Ramos (cell line): Measurements from ENCODE around the gene ATRN.
"Not testable (repeated sequence)": the region's sequence is repeated elsewhere in the genome, so short reads cannot be mapped to it uniquely, and the experiment has no call there.

Source experiments
- in situ Hi-C: fragments of 300-500 bp; cut with MboI; formaldehyde crosslinking; loops from one replicate; pipeline ENCODE4 v1.14.3; 2022; ENCODE audit warnings: low sequenced_read_pairs; ENCODE audit not compliant: unreplicated experiment

Gene ATRN

GRCh38 chr20:3559231-3559630 is 88.4 kb downstream of the ATRN start:
- in situ Hi-C loops, result no loop called here

DNA sequence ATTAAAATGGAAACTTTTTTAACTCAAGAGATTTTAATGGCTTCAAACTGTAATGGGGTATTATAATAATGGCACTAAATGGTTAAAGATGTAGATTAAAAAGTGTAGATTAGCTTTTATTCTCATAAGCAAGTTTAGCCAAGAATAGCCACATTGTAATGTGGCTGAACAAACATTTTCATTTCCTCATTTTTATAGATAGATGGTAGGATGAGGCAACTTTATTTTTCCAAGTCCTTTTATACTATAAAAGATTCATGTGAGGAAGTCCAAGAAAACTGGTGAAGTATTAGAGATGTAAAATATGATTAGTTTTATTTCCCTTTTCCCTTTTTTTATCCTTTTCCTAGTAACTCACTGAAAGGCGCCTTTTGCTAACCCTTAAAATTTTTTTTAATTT is 88.8 kb downstream of the ATRN start:
- in situ Hi-C loops, result no loop called here

DNA sequence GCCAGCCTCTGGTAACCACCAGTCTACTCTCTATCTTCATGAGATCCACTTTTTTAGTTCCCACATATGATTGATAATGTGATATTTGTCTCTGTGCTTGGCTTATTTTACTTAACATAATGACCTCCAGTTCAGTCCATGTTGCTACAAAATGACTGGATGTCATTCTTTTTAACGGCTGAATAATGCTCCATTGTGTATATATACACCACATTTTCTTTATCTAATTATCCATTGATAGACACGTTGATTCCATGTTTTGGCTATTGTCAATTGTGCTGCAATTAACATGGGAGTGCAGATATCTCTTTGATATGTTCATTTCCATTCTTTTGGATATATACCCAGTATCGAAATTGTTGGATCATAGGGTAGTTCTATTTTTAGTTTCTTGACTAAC is 89.3 kb downstream of the ATRN start:
- in situ Hi-C loops, result no loop called here

- in situ Hi-C loops, result no loop called here
These were observed 89.8 kb downstream of the ATRN start for GRCh38 chr20:3560578-3560977.

DNA sequence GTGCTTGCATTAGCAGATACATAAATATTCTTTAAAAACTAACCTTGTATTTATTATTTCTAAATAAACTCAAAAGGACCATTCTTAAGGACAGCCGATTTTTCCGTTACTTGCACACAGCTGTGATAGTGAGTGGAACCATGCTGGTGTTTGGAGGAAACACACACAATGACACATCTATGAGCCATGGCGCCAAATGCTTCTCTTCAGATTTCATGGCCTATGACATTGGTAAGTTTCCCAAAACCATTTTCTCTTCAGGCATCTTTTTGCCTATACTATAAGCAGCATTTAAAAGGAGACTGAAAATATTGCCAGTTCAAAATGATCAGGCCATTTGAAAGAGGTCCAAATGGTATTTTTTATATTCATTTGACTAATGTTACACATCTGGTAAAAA is 92.3 kb downstream of the ATRN start:
- in situ Hi-C loops, result no loop called here

- in situ Hi-C loops, result no loop called here
These were observed 92.8 kb downstream of the ATRN start for GRCh38 chr20:3563548-3564177.

DNA sequence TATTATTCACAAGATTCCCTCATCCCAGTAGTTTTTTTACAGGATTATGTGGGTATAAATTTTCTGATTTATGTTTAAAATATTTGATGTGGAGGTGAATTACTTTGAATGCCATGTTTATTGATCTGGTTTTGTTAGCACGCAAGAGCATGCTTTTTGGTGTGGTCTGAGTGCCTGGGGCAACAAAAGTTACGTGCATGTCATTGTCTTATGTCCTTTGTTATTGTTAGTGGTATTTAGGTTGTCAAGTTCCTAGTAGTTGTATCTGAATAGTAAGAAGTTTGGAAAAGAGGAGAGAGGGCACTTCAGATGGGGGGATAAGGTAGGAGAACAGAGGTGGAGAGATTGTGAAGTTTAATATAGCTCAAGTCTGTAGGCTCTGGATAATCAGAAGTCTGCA is 95.0 kb downstream of the ATRN start:
- in situ Hi-C loops, result no loop called here

- in situ Hi-C loops, result no loop called here
These were observed 101.3 kb downstream of the ATRN start for GRCh38 chr20:3572151-3572550.

GRCh38 chr20:3576363-3576762 is 105.5 kb downstream of the ATRN start:
- in situ Hi-C loops, result no loop called here

- in situ Hi-C loops, result no loop called here
These were observed 106.5 kb downstream of the ATRN start for GRCh38 chr20:3577366-3577765.

GRCh38 chr20:3580412-3580811 is 109.6 kb downstream of the ATRN start:
- in situ Hi-C loops, result no loop called here

DNA sequence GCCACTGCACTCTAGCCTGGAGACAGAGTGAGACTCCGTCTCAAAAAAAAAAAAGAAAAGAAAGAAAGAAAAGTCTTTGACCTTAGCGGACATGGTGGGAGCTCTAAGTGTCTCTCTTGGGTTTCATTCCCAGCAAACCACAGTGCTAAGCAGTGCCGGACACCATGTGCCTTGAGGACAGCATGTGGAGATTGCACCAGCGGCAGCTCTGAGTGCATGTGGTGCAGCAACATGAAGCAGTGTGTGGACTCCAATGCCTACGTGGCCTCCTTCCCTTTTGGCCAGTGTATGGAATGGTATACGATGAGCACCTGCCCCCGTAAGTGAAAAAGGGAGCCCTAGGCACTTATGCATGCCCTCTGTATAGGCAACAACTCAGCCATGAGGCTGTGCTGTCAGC is 112.9 kb downstream of the ATRN start:
- in situ Hi-C loops, result no loop called here

DNA sequence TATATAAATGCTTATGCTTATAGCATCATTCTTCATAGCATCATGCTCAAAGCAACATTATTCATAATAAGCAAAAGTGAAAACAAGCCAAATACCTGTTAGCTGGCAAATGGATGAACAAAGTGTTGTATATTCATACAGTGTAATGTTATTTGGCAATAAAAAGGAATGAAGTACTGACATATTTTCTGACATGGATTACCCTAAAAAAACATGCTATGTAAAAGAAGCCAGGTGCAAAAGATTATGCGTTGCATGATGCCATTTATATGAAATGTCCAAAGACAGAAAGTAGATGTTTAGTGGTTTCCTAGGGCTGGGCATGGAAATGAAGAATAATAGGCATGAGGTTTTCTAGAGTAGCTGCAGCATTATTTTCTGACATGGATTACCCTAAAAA is 115.3 kb downstream of the ATRN start:
- in situ Hi-C loops, result no loop called here

- in situ Hi-C loops, result no loop called here
These were observed 119.3 kb downstream of the ATRN start for GRCh38 chr20:3590164-3590563.

DNA sequence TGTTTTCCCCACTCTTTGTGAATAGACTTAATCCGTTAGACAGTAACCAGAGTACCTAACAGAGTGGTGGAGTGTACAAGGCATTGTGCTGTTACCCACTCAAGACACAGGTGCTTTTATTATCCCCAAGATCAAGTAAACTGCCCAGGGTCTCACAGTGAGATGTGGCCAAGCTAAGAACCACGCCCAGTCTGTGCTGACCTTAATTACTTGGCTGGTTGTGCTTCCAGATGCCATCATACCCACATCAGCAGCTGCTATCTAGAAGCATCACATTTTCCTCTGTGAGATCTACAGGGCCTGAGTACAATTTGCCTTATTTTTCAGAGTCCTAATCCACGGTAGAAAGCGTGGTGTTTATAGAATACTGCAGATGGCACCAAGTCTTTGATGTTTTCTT is 122.1 kb downstream of the ATRN start:
- in situ Hi-C loops, result no loop called here

DNA sequence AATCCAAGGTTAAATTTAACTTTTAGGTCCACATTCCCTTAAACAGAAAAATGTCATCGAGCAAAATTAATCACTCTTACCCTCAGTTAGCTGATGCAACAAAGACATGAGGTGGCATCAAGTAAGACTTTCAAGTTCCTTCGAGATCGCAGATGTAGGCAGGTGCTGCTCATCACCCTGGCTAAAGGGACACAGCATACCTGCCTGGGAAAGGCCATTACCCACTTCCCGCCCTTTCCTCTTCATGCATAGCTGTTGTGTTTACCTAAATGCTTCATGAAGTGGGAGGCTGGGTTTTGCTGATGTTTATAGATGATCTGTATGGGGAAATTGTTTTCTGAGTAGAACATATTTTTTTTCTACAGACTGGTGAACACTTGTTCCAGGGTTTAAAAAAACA is 124.7 kb downstream of the ATRN start:
- in situ Hi-C loops, result no loop called here

- in situ Hi-C loops, result no loop called here
These were observed 132.3 kb downstream of the ATRN start for GRCh38 chr20:3603108-3603507.

GRCh38 chr20:3605386-3605886 is 134.6 kb downstream of the ATRN start:
- in situ Hi-C loops, result not testable (repeated sequence)

- in situ Hi-C loops, result no loop called here
These were observed 135.2 kb downstream of the ATRN start for GRCh38 chr20:3606021-3606420.

GRCh38 chr20:3611901-3612300 is 141.1 kb downstream of the ATRN start:
- in situ Hi-C loops, result no loop called here

DNA sequence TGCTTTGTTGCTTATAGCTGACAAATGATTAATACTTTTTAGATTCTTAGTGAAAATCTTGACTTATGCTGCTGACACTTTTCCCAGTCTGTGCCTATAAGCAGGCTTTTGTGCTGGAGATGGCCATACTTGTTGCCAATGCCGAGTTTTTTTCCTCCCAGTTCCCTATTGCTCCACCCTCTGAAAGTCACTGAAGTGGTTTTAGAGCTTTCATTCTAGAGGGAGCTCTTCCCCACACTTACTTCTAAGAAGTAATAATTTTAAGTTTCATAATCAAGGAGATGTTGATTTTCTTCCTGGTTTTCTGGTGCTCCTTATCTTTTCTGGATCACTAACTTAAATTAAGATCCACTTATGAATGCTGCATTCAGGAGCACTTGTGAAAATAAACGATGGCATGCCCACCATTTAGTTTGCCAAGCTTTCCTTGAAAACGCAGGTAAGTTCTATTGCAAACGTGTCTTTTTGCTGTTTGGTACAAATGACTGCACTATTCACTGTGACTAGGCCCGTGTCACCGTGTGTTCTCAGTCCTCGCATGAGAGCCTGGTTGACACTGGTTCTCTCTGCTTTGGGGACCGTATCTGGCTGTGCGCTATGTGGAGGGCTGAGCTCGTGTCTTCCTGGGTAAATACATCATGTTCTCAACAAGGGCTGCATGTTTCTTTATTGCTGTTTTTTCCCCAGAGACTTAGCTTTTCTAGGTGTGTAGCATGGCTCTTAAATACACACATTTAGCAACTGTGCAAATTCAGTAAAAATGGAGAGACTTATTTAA is 142.2 kb downstream of the ATRN start:
- in situ Hi-C loops, result no loop called here
